ENCODE results near the gene MSANTD2.

The MSANTD2 gene

GRCh38 chr11:124756033-124756752 is 44.0 kb downstream of the MSANTD2 start:
- Histone ChIP-seq H3K4me3 (ENCODE audit: low read depth, low read length, poor library complexity, severe bottlenecking) (no peak overlapping the region), H2AFZ (ENCODE audit: low read length) (no peak overlapping the region), H3K4me2 (ENCODE audit: low read length) (no peak overlapping the region), H3K9me3 (ENCODE audit: low read length) (no peaks in the 10 kb centered on the region), H3K27ac (ENCODE audit: low read depth, low read length, poor library complexity, severe bottlenecking) (no peak overlapping the region), H3K27me3 (ENCODE audit: insufficient read depth, low read length) (0 out of 2 replicates have a peak, but pooled peaks cover 7% of the 10 kb centered on the region), H3K9me2 (ENCODE audit: low read depth, low read length) (no peaks in the 10 kb centered on the region), H3K36me3 (ENCODE audit: insufficient read depth, low read length) (no peaks in the 10 kb centered on the region), H4K20me1 (ENCODE audit: insufficient read depth, low read length) (no peaks in the 10 kb centered on the region), H3K9ac (ENCODE audit: low read length) (no peak overlapping the region), H3K79me2 (ENCODE audit: insufficient read depth, low read length) (no peaks in the 10 kb centered on the region), H3K4me1 (ENCODE audit: insufficient read depth, low read length, severe bottlenecking) (no peaks in the 10 kb centered on the region), H3F3A (ENCODE audit: insufficient read depth, low read length) (no peaks in the 10 kb centered on the region)
- TF ChIP-seq EZH2 (IDR thresholded peaks at IDR 0.05; ENCODE audit: borderline replicate concordance, low read length): no peak

- H3K4me1 ChIP-seq (ENCODE audit: insufficient read depth, low read length, severe bottlenecking): no peaks in the 10 kb centered on the region
- H3K4me2 ChIP-seq (ENCODE audit: low read length): no peak overlapping the region
- H3K9me3 ChIP-seq (ENCODE audit: low read length): no peaks in the 10 kb centered on the region
- H3K4me3 ChIP-seq (ENCODE audit: low read depth, low read length, poor library complexity, severe bottlenecking): no peak overlapping the region
- no peaks in the 10 kb centered on the region for H3K79me2 ChIP-seq (ENCODE audit: insufficient read depth, low read length)
- H3K9ac ChIP-seq (ENCODE audit: low read length): no peak overlapping the region
- no peaks in the 10 kb centered on the region for H3K36me3 ChIP-seq (ENCODE audit: insufficient read depth, low read length)
- H3K9me2 ChIP-seq (ENCODE audit: low read depth, low read length): no peaks in the 10 kb centered on the region
- H3F3A ChIP-seq (ENCODE audit: insufficient read depth, low read length): no peaks in the 10 kb centered on the region
- TF ChIP-seq, protein P1, sequence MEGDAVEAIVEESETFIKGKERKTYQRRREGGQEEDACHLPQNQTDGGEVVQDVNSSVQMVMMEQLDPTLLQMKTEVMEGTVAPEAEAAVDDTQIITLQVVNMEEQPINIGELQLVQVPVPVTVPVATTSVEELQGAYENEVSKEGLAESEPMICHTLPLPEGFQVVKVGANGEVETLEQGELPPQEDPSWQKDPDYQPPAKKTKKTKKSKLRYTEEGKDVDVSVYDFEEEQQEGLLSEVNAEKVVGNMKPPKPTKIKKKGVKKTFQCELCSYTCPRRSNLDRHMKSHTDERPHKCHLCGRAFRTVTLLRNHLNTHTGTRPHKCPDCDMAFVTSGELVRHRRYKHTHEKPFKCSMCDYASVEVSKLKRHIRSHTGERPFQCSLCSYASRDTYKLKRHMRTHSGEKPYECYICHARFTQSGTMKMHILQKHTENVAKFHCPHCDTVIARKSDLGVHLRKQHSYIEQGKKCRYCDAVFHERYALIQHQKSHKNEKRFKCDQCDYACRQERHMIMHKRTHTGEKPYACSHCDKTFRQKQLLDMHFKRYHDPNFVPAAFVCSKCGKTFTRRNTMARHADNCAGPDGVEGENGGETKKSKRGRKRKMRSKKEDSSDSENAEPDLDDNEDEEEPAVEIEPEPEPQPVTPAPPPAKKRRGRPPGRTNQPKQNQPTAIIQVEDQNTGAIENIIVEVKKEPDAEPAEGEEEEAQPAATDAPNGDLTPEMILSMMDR (IDR thresholded peaks at IDR 0.05; ENCODE audit: low read length): no peak
- no peak for TF ChIP-seq EZH2 (IDR thresholded peaks at IDR 0.05; ENCODE audit: borderline replicate concordance, low read length)
- 0 out of 2 replicates have a peak, but pooled peaks cover 3% of the 10 kb centered on the region for H3K27me3 ChIP-seq (ENCODE audit: insufficient read depth, low read length)
- H4K20me1 ChIP-seq (ENCODE audit: insufficient read depth, low read length): no peaks in the 10 kb centered on the region
- H3K27ac ChIP-seq (ENCODE audit: low read depth, low read length, poor library complexity, severe bottlenecking): no peak overlapping the region
- H2AFZ ChIP-seq (ENCODE audit: low read length): no peak overlapping the region
Observed at GRCh38 chr11:124754710-124755109, 45.5 kb downstream of the MSANTD2 start.

DNA sequence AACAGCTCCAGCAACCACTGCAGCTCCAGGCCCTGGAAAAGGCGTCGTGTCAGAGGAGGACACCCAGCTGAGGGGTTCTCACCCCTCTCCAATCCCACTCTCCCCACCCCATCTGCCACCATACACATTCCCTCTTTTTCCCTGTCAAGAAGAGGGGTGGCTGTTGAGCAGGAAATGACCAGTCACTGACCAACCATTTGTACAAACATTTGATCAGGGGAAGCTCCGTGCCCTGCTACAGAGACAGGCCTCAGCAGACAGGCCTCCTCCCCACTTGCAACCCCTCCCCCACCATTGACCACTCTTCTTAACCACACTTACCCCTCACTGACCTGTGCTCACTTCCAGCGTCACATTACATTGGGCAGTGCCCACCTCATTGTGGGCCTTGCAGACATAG is 45.9 kb downstream of the MSANTD2 start:
- H4K20me1 ChIP-seq (ENCODE audit: insufficient read depth, low read length): no peaks in the 10 kb centered on the region
- H3K27ac ChIP-seq (ENCODE audit: low read depth, low read length, poor library complexity, severe bottlenecking): no peak overlapping the region
- H2AFZ ChIP-seq (ENCODE audit: low read length): no peak overlapping the region
- H3K9me2 ChIP-seq (ENCODE audit: low read depth, low read length): no peaks in the 10 kb centered on the region
- no peaks in the 10 kb centered on the region for H3K36me3 ChIP-seq (ENCODE audit: insufficient read depth, low read length)
- H3K4me3 ChIP-seq (ENCODE audit: low read depth, low read length, poor library complexity, severe bottlenecking): no peak overlapping the region
- H3K9ac ChIP-seq (ENCODE audit: low read length): no peak overlapping the region
- H3K4me2 ChIP-seq (ENCODE audit: low read length): no peak overlapping the region
- H3F3A ChIP-seq (ENCODE audit: insufficient read depth, low read length): no peaks in the 10 kb centered on the region
- no peaks in the 10 kb centered on the region for H3K4me1 ChIP-seq (ENCODE audit: insufficient read depth, low read length, severe bottlenecking)
- H3K9me3 ChIP-seq (ENCODE audit: low read length): no peaks in the 10 kb centered on the region
- H3K79me2 ChIP-seq (ENCODE audit: insufficient read depth, low read length): no peaks in the 10 kb centered on the region
- no peak for TF ChIP-seq EZH2 (IDR thresholded peaks at IDR 0.05; ENCODE audit: borderline replicate concordance, low read length)
- TF ChIP-seq, protein P1 (IDR thresholded peaks at IDR 0.05; ENCODE audit: low read length): no peak
- 0 out of 2 replicates have a peak, but pooled peaks cover 3% of the 10 kb centered on the region for H3K27me3 ChIP-seq (ENCODE audit: insufficient read depth, low read length)

DNA sequence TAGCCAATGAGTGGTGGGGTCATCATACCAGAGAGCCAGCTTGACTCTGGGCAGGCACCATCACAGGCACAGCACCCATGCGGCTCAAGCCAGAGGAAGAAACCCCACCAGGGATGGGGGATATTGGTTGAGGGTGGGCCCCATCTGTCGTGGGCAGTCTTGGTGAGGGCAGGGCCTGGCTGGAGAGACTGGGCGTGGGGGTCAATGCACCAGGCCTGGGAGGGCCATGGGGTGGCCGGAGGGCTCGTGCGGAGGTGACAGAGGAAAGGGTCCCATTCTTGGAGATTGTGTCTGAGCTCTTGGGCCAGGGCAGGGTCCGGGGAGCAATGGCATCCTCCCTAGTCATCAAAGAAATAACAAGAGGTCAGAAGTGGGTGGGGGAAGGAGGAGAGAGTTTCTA is 46.6 kb downstream of the MSANTD2 start:
- TF ChIP-seq, protein P1 (IDR thresholded peaks at IDR 0.05; ENCODE audit: low read length): no peak
- no peak for TF ChIP-seq EZH2 (IDR thresholded peaks at IDR 0.05; ENCODE audit: borderline replicate concordance, low read length)
- Histone ChIP-seq H3K36me3 (ENCODE audit: insufficient read depth, low read length) (no peaks in the 10 kb centered on the region), H3K27me3 (ENCODE audit: insufficient read depth, low read length) (0 out of 2 replicates have a peak, but pooled peaks cover 3% of the 10 kb centered on the region), H3K27ac (ENCODE audit: low read depth, low read length, poor library complexity, severe bottlenecking) (no peak overlapping the region), H3K4me2 (ENCODE audit: low read length) (no peak overlapping the region), H3K9me2 (ENCODE audit: low read depth, low read length) (no peaks in the 10 kb centered on the region), H2AFZ (ENCODE audit: low read length) (no peak overlapping the region), H3K79me2 (ENCODE audit: insufficient read depth, low read length) (no peaks in the 10 kb centered on the region), H3K9me3 (ENCODE audit: low read length) (no peaks in the 10 kb centered on the region), H3F3A (ENCODE audit: insufficient read depth, low read length) (no peaks in the 10 kb centered on the region), H3K4me3 (ENCODE audit: low read depth, low read length, poor library complexity, severe bottlenecking) (no peak overlapping the region), H3K9ac (ENCODE audit: low read length) (no peak overlapping the region), H3K4me1 (ENCODE audit: insufficient read depth, low read length, severe bottlenecking) (no peaks in the 10 kb centered on the region), H4K20me1 (ENCODE audit: insufficient read depth, low read length) (no peaks in the 10 kb centered on the region)

Data from OCI-LY1 (cell line).